HuH-7 (cell line): ENCODE measurements around the gene ABCD1.
"Not testable (repeated sequence)": the region's sequence is repeated elsewhere in the genome, so short reads cannot be mapped to it uniquely, and the experiment has no call there.

Source experiments
- DNase-seq: peaks from one replicate; pipeline ENCODE4 v3.0.0; 2011; ENCODE audit warnings: low spot score

ABCD1 gene

GRCh38 chrX:153709726-153710674, 14.7 kb upstream of the ABCD1 start:
- no peak for DNase-seq

GRCh38 chrX:153714256-153714655, 10.4 kb upstream of the ABCD1 start:
- no peak for DNase-seq

GRCh38 chrX:153717445-153717844, 7.2 kb upstream of the ABCD1 start:
- no peak for DNase-seq

GRCh38 chrX:153719238-153719637, 5.4 kb upstream of the ABCD1 start:
- no peak for DNase-seq

GRCh38 chrX:153719701-153720100, 5.0 kb upstream of the ABCD1 start:
- DNase-seq, result no peak

GRCh38 chrX:153722704-153723350, 1.8 kb upstream of the ABCD1 start:
- no peak for DNase-seq

- DNase-seq, result peak; percentile 55
These were observed 1.1 kb upstream of the ABCD1 start for GRCh38 chrX:153723351-153724251.

GRCh38 chrX:153725039-153725831, 579 bp downstream of the ABCD1 start:
- DNase-seq, result peak; percentile 48

GRCh38 chrX:153725832-153726285, 1.2 kb downstream of the ABCD1 start:
- DNase-seq, result no peak

GRCh38 chrX:153726286-153727122, 1.8 kb downstream of the ABCD1 start:
- DNase-seq, result peak; percentile 79

- no peak for DNase-seq
These were observed 2.7 kb downstream of the ABCD1 start for GRCh38 chrX:153727123-153727931.

- DNase-seq, result no peak
These were observed 3.4 kb downstream of the ABCD1 start for GRCh38 chrX:153728095-153728494.

GRCh38 chrX:153728951-153729631, 4.4 kb downstream of the ABCD1 start:
- no peak for DNase-seq

GRCh38 chrX:153730115-153730514, 5.5 kb downstream of the ABCD1 start:
- DNase-seq, result not testable (repeated sequence)

- DNase-seq, result peak; percentile 66
These were observed 6.6 kb downstream of the ABCD1 start for GRCh38 chrX:153731117-153731844.

GRCh38 chrX:153731845-153732215, 7.2 kb downstream of the ABCD1 start:
- no peak for DNase-seq

- no peak for DNase-seq
These were observed 7.7 kb downstream of the ABCD1 start for GRCh38 chrX:153732401-153732800.

GRCh38 chrX:153733651-153734240, 9.1 kb downstream of the ABCD1 start:
- DNase-seq, result no peak
